Loucy (cell line): Measurements from ENCODE around the gene SPTLC1.

Experiments
- H2AFZ ChIP-seq: fragments of 200-600 bp; sonication (generic); 2 replicates; pipeline ENCODE4 v1.6.0; 2016; ENCODE audit warnings: antibody characterized with exemption, mild to moderate bottlenecking, low read length, moderate library complexity
- H3F3A ChIP-seq: fragments of 200-600 bp; 2 replicates; pipeline ENCODE4 v1.6.0; 2016; ENCODE audit warnings: antibody characterized with exemption, low read depth, mild to moderate bottlenecking
- H3K27me3 ChIP-seq: fragments of 200-600 bp; sonication (generic); 2 replicates; pipeline ENCODE4 v1.6.1; 2014; ENCODE audit warnings: low read length, mild to moderate bottlenecking; ENCODE audit not compliant: insufficient read depth, poor library complexity, severe bottlenecking
- H3K36me3 ChIP-seq: fragments of 200-600 bp; sonication (generic); 2 replicates; pipeline ENCODE4 v1.6.1; 2016; ENCODE audit warnings: low read length; ENCODE audit not compliant: insufficient read depth
- H3K4me1 ChIP-seq: fragments of 200-600 bp; sonication (generic); 2 replicates; pipeline ENCODE4 v1.5.1; 2014; ENCODE audit warnings: low read length, mild to moderate bottlenecking; ENCODE audit not compliant: insufficient read depth, poor library complexity, severe bottlenecking
- H3K4me2 ChIP-seq: fragments of 200-600 bp; sonication (generic); 2 replicates; pipeline ENCODE4 v1.6.0; 2014; ENCODE audit warnings: antibody characterized with exemption, low read length, low read depth, mild to moderate bottlenecking; ENCODE audit not compliant: poor library complexity, severe bottlenecking
- H3K4me3 ChIP-seq: fragments of 200-600 bp; sonication (generic); 2 replicates; pipeline ENCODE4 v1.5.1; 2014; ENCODE audit warnings: low read length, mild to moderate bottlenecking, mixed read lengths; ENCODE audit not compliant: poor library complexity, severe bottlenecking
- H3K79me2 ChIP-seq: fragments of 200-600 bp; sonication (generic); 2 replicates; pipeline ENCODE4 v1.6.1; 2014; ENCODE audit warnings: low read length; ENCODE audit not compliant: insufficient read depth
- H3K9ac ChIP-seq: fragments of 200-600 bp; sonication (generic); 2 replicates; pipeline ENCODE4 v1.6.0; 2014; ENCODE audit warnings: mild to moderate bottlenecking, low read depth, low read length, moderate library complexity; ENCODE audit not compliant: poor library complexity, severe bottlenecking
- H3K9me2 ChIP-seq: fragments of 200-600 bp; sonication (generic); replicated peaks from 2 replicates; pipeline ENCODE4 v1.6.1; 2016; ENCODE audit warnings: low read depth, low read length, mixed read lengths
- H3K9me3 ChIP-seq: fragments of 200-600 bp; sonication (generic); 2 replicates; pipeline ENCODE4 v1.6.1; 2014; ENCODE audit warnings: mild to moderate bottlenecking, antibody characterized with exemption, low read length, low read depth; ENCODE audit not compliant: insufficient read depth
- H4K20me1 ChIP-seq: fragments of 200-600 bp; sonication (generic); 2 replicates; pipeline ENCODE4 v1.6.0; 2014; ENCODE audit warnings: antibody characterized with exemption, low read length, mild to moderate bottlenecking; ENCODE audit not compliant: insufficient read depth, poor library complexity, severe bottlenecking
- EZH2phosphoT487 ChIP-seq: fragments of 200-600 bp; IDR thresholded peaks from 2 replicates; pipeline ENCODE4 v1.6.1; 2018; ENCODE audit warnings: antibody characterized with exemption, mild to moderate bottlenecking, moderate library complexity, borderline replicate concordance
- TF ChIP-seq, protein P1 (sequence below): fragments of 200-600 bp; sonication (generic); conservative IDR thresholded peaks from 2 replicates; pipeline ENCODE4 v1.5.1; 2014; ENCODE audit warnings: mild to moderate bottlenecking, antibody characterized with exemption, low read length

The SPTLC1 gene

DNA sequence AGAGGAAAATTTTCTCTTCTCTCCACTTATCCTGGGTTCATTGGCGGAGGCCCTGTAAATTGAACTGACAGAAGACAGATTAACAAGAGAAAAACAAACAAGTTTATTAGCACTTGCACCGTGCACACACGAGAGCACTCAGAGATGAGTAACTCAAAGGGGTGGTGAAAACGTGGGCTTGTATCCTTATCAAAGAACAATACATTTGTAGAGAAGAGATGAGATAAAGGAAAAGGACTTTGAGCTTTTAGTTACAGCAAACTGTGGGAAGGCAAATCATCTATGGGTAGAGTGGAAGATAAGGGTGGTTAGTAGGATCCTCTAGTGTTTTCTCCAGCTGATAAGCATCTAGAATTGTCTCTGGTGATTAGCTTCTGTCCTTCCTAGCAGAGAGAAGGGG is 120.8 kb downstream of the SPTLC1 start:
- Histone ChIP-seq H3K4me2 (no peak overlapping the region), H3K79me2 (no peaks in the 10 kb centered on the region), H2AFZ (no peak overlapping the region), H3K9me3 (no peaks in the 10 kb centered on the region), H3K36me3 (no peaks in the 10 kb centered on the region), H4K20me1 (no peaks in the 10 kb centered on the region), H3K4me3 (no peak overlapping the region), H3K9me2 (no peaks in the 10 kb centered on the region), H3F3A (no peaks in the 10 kb centered on the region), H3K4me1 (no peaks in the 10 kb centered on the region), H3K27me3 (no peaks in the 10 kb centered on the region), H3K9ac (no peak overlapping the region)
- TF ChIP-seq EZH2phosphoT487, result no peak
- TF ChIP-seq, protein P1, sequence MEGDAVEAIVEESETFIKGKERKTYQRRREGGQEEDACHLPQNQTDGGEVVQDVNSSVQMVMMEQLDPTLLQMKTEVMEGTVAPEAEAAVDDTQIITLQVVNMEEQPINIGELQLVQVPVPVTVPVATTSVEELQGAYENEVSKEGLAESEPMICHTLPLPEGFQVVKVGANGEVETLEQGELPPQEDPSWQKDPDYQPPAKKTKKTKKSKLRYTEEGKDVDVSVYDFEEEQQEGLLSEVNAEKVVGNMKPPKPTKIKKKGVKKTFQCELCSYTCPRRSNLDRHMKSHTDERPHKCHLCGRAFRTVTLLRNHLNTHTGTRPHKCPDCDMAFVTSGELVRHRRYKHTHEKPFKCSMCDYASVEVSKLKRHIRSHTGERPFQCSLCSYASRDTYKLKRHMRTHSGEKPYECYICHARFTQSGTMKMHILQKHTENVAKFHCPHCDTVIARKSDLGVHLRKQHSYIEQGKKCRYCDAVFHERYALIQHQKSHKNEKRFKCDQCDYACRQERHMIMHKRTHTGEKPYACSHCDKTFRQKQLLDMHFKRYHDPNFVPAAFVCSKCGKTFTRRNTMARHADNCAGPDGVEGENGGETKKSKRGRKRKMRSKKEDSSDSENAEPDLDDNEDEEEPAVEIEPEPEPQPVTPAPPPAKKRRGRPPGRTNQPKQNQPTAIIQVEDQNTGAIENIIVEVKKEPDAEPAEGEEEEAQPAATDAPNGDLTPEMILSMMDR, result no peak

DNA sequence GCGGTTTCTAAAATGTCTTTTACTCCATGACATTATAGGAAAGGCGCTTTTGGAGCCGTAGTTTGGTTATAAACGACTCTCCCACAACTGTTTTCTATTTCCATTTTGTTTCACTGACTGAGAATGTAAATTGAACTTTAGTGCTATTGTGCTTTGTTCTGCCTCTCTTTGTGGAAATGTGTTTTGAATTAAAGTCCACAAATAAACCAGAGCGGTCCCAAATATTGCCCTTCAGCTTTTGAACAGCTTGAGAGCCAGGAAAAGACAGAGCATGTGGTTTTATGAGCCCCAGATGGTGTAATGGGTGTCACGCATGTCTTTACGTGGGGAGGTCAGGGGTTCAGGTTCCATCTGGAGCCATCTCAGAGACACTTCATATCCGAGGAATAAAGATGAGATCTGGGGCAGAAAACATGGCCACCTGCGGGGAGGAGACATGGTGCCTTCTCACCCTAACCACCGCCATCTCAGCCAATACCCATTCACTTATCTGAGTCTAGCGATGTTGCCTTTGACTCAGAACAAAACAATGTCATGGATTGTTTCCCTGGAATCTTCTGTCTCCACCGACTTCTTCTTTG is 122.7 kb downstream of the SPTLC1 start:
- no peak overlapping the region for H3K4me3 ChIP-seq
- no peaks in the 10 kb centered on the region for H3K9me3 ChIP-seq
- H3K4me2 ChIP-seq, result no peak overlapping the region
- H4K20me1 ChIP-seq, result no peaks in the 10 kb centered on the region
- H3K27me3 ChIP-seq, result no peaks in the 10 kb centered on the region
- no peaks in the 10 kb centered on the region for H3K36me3 ChIP-seq
- TF ChIP-seq EZH2phosphoT487, result no peak
- TF ChIP-seq, protein P1, result no peak
- H3K4me1 ChIP-seq, result no peaks in the 10 kb centered on the region
- H3F3A ChIP-seq, result no peaks in the 10 kb centered on the region
- H3K79me2 ChIP-seq, result no peaks in the 10 kb centered on the region
- no peak overlapping the region for H3K9ac ChIP-seq
- no peak overlapping the region for H2AFZ ChIP-seq
- H3K9me2 ChIP-seq, result no peaks in the 10 kb centered on the region

DNA sequence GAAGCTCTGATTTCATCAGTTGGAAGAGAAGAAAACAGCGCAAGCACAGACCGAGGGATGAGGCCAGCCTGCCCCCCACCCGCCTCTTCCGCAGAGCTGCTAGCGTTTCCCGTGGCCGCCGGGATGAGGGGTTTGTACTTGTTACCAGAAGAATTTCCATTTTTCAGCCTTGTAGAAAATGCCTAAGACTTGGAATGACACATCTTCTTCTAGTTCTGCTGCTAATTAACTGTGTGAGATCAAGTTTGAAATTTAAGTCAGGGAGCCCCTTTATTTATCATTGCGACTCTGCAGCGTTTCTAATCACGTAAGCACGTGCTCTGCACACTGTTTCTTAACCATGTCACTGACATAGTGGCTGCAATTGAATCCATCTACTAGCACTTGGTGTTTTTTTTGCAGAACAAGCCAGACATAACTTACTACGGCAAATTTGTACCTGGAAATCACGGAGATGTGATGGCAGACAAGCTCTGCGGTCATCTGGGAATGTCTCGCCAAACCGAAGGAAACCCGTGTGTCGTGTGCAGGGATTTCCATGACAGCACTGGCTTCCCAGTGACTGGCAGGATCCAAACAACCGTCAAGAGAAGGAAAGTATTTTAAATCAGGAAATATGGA is 123.4 kb downstream of the SPTLC1 start:
- no peaks in the 10 kb centered on the region for H4K20me1 ChIP-seq
- H3K9me3 ChIP-seq, result no peaks in the 10 kb centered on the region
- no peaks in the 10 kb centered on the region for H3K27me3 ChIP-seq
- H3K36me3 ChIP-seq, result no peaks in the 10 kb centered on the region
- H3K9me2 ChIP-seq, result no peaks in the 10 kb centered on the region
- H3K9ac ChIP-seq, result no peak overlapping the region
- no peaks in the 10 kb centered on the region for H3K4me1 ChIP-seq
- no peak overlapping the region for H2AFZ ChIP-seq
- no peak overlapping the region for H3K4me2 ChIP-seq
- H3F3A ChIP-seq, result no peaks in the 10 kb centered on the region
- no peaks in the 10 kb centered on the region for H3K79me2 ChIP-seq
- no peak for TF ChIP-seq EZH2phosphoT487
- TF ChIP-seq, protein P1, result no peak
- H3K4me3 ChIP-seq, result no peak overlapping the region
